ENCODE data around the gene ZNF750. TPM values are rescaled to one million over a fixed set of nuclear protein-coding genes. Genes with fewer than 3 reads are reported as not detected.

ZNF750 gene
- total RNA-seq, 1 donor from 2014 or later, result 0.34 TPM

- no peak for TF ChIP-seq EZH2 (IDR thresholded peaks at IDR 0.05; ENCODE audit: insufficient read depth, low read length)
- no peak for TF ChIP-seq CTCF (IDR thresholded peaks at IDR 0.05; ENCODE audit: insufficient read depth, low read depth, low read length)
- H2AFZ ChIP-seq (ENCODE audit: low read depth, low read length), result no peak overlapping the region
- no peaks in the 10 kb centered on the region for H3K9me3 ChIP-seq (ENCODE audit: insufficient read depth, low read depth, low read length)
- H3K9ac ChIP-seq (ENCODE audit: low read length), result no peak overlapping the region
- Mint-ChIP-seq H3K9me3 (ENCODE audit: unreplicated experiment) (peaks cover 3% of the 10 kb centered on the region), H3K36me3 (ENCODE audit: low read depth, unreplicated experiment) (peaks cover 11% of the 10 kb centered on the region), H3K4me1 (ENCODE audit: low read depth, unreplicated experiment) (no peaks in the 10 kb centered on the region), H3K27me3 (ENCODE audit: low read depth, unreplicated experiment) (no peaks in the 10 kb centered on the region), H3K4me3 (ENCODE audit: unreplicated experiment) (no peak overlapping the region), H3K27ac (ENCODE audit: unreplicated experiment) (no peak overlapping the region)
- no peaks in the 10 kb centered on the region for H3K4me1 ChIP-seq (ENCODE audit: insufficient read depth, low read length)
- no peak overlapping the region for H3K4me2 ChIP-seq (ENCODE audit: low read length)
- FAIRE-seq (no peak), DNase-seq (ENCODE audit: low read depth) (no peak)
- H3K79me2 ChIP-seq (ENCODE audit: insufficient read depth, low read length), result no peaks in the 10 kb centered on the region
- H3K27ac ChIP-seq (ENCODE audit: low read depth, low read length), result no peak overlapping the region
- H3K27me3 ChIP-seq (ENCODE audit: insufficient read depth, low read length), result no peaks in the 10 kb centered on the region
- peaks cover 3% of the 10 kb centered on the region for H3K36me3 ChIP-seq (ENCODE audit: insufficient read depth, low read length)
- peaks cover 13% of the 10 kb centered on the region for H4K20me1 ChIP-seq (ENCODE audit: insufficient read depth, low read length)
- H3K4me3 ChIP-seq (ENCODE audit: insufficient read depth, low read depth, low read length), result no peak overlapping the region
Observed at GRCh38 chr17:82779541-82779940, 60.3 kb downstream of the ZNF750 start.

Other genes with a start within 250 kb of the ZNF750 start
- gene WDR45B, start 191.6 kb downstream of the ZNF750 start, total RNA-seq, result 74.3 and 75.4 TPM in 2 replicates
- gene RAB40B, start 141.3 kb downstream of the ZNF750 start, total RNA-seq, result 15.8 and 17.5 TPM in 2 replicates
- gene FN3KRP, start 123.3 kb downstream of the ZNF750 start, total RNA-seq, result 14.8 and 15.4 TPM in 2 replicates
- 4.0 and 4.1 TPM in 2 replicates for gene FN3K, start 104.4 kb downstream of the ZNF750 start, total RNA-seq
- gene TBCD, start 88.0 kb downstream of the ZNF750 start, total RNA-seq, result 31.8 and 35.6 TPM in 2 replicates
- gene METRNL, start 239.6 kb upstream of the ZNF750 start, total RNA-seq, result 28.3 and 36.7 TPM in 2 replicates